SJSA1 (cell line): ENCODE data around the gene LRIT1. TPM values are rescaled to one million over a fixed set of nuclear protein-coding genes. Genes with fewer than 3 reads are reported as not detected.

Source experiments
- DNase-seq, 2 experiments: peaks; one replicate each; pipeline ENCODE4 v3.0.0-alpha.2; 2015 to 2020; ENCODE audit warnings: low spot score in 2 of 2, low read depth in 1 of 2
- H3K27ac ChIP-seq: fragments of 250-450 bp; sonication (Bioruptor Pico); 2 replicates; pipeline ENCODE4 v1.5.1; 2020; ENCODE audit warnings: mild to moderate bottlenecking, moderate library complexity
- H3K27me3 ChIP-seq: fragments of 250-450 bp; sonication (Bioruptor Pico); replicated peaks from 2 replicates; pipeline ENCODE4 v1.5.1; 2020; ENCODE audit warnings: mild to moderate bottlenecking, moderate library complexity
- H3K36me3 ChIP-seq: fragments of 250-450 bp; sonication (Bioruptor Pico); 2 replicates; pipeline ENCODE4 v1.5.1; 2020; ENCODE audit warnings: mild to moderate bottlenecking
- H3K4me1 ChIP-seq: fragments of 250-450 bp; sonication (Bioruptor Pico); replicated peaks from 2 replicates; pipeline ENCODE4 v1.6.1; 2021; ENCODE audit warnings: mild to moderate bottlenecking
- H3K4me3 ChIP-seq: fragments of 250-450 bp; sonication (Bioruptor Pico); 2 replicates; pipeline ENCODE4 v1.5.1; 2020; ENCODE audit warnings: mild to moderate bottlenecking
- H3K9me3 ChIP-seq: fragments of 250-450 bp; sonication (Bioruptor Pico); replicated peaks from 2 replicates; pipeline ENCODE4 v1.5.1; 2020; ENCODE audit warnings: mild to moderate bottlenecking
- total RNA-seq: library from RNA; depleted of rRNA; stranded (reverse); fragments of >200 nt; shearing (Covaris generic); gene quantifications from 2 replicates; pipeline ENCODE4 v1.2.3, GENCODE V29; 2014; rRNA removed

Gene LRIT1
- total RNA-seq, 1 experiment from 2014 or later, result not detected

DNA sequence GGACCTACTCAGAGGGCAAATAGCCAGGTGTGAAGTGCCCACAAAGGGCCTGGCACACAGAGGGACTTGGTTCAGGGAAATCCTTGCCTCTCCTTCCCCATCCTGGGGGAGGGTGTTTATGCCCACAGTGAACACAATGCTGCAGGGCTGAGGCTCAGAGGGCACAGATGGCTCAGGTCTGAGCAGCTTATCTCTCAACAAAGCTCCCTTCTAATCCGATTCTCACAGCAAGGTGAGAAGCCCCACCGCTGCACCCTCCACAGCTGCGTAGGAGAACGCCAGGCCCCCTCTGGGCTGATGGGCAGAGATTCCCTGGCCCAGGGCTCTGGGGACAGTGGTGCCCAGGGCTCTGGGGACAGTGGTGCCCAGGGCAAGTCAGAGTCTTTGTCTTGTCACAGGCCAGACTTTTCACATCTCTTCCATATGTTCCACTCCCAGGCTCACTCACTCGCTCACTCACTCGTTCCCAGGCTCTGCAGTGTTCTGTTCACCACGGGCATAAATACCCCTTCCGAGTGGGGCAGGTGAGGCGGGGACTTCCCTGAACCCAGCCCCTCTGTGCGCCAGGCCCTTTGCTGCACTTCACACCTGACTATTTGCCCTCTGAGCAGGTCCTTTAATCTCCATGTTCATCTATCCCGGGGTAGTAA, 55.7 kb downstream of the LRIT1 start:
- H3K9me3 ChIP-seq, result no peaks in the 10 kb centered on the region
- DNase-seq, result no peak
- H3K36me3 ChIP-seq, result no peaks in the 10 kb centered on the region
- no peak overlapping the region for H3K4me3 ChIP-seq
- H3K27me3 ChIP-seq, result no peaks in the 10 kb centered on the region
- H3K4me1 ChIP-seq, result no peaks in the 10 kb centered on the region
- no peak overlapping the region for H3K27ac ChIP-seq

DNA sequence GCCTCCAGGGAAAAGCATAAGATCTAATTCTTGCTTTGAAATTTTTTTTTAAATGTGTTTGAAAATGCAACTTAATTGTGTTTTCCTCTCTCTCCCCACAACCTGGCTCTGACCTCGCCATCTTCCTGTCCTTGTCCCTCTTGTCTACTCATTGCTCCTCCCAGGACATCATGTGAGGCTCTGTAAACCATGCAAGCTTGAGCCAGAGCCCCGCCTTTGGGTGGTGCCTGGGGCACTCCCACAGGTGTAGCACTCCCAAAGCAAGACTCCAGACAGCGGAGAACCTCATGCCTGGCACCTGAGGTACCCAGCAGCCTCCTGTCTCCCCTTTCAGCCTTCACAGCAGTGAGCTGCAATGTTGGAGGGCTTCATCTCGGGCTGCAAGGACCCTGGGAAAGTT, 56.8 kb downstream of the LRIT1 start:
- no peak for DNase-seq
- Histone ChIP-seq H3K27ac (no peak overlapping the region), H3K4me1 (no peaks in the 10 kb centered on the region), H3K9me3 (no peaks in the 10 kb centered on the region), H3K27me3 (no peaks in the 10 kb centered on the region), H3K4me3 (no peak overlapping the region), H3K36me3 (no peaks in the 10 kb centered on the region)

DNA sequence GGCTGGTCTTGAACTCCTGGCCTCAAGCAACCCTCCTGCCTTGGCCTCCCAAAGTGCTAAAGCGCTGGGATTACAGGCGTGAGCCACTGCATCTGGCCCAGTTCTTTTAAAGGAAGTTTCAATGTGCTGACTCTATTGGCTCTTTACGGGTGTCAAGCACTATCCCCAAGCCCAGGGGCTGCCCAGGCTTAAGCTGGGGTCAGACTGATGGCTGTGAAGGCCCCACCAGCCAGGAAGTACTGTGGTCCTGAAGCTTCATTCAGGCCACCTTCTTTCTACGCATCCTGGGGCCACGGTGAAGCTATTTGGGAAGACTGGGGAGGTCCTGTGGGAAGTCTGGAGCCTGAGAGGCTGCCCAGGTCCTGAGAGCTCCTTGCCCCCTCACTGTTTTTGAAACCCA, 59.7 kb downstream of the LRIT1 start:
- H3K4me1 ChIP-seq, result 0 out of 2 replicates have a peak, but pooled peaks cover 4% of the 10 kb centered on the region
- H3K4me3 ChIP-seq, result no peak overlapping the region
- H3K27ac ChIP-seq, result no peak overlapping the region
- H3K27me3 ChIP-seq, result no peaks in the 10 kb centered on the region
- no peaks in the 10 kb centered on the region for H3K9me3 ChIP-seq
- no peaks in the 10 kb centered on the region for H3K36me3 ChIP-seq
- DNase-seq, result no peak

Other genes with a start within 250 kb of the LRIT1 start
- gene GHITM, start 102.0 kb downstream of the LRIT1 start, total RNA-seq, result 221 and 295 TPM in 2 replicates
- not detected in 2 replicates for gene GPR15LG, start 67.7 kb downstream of the LRIT1 start, total RNA-seq
- 0.03 TPM in 1 of 2 replicates, not detected in the other for gene CDHR1, start 47.0 kb downstream of the LRIT1 start, total RNA-seq
- not detected in 2 replicates for gene LRIT2, start 16.0 kb downstream of the LRIT1 start, total RNA-seq
- not detected in 2 replicates for gene RGR, start 3.5 kb upstream of the LRIT1 start, total RNA-seq
- 32.3 and 45.0 TPM in 2 replicates for gene CCSER2, start 87.0 kb upstream of the LRIT1 start, total RNA-seq